K562 (cell line): ENCODE data around the gene SLC12A9. TPM values are rescaled to one million over a fixed set of nuclear protein-coding genes. Genes with fewer than 3 reads are reported as not detected.

Source experiments
- BCLAF1 ChIP-seq, 2 experiments: fragments of 450-650 bp in 1 of 2; IDR thresholded peaks; 2 replicates each; pipeline ENCODE4 v1.6.1; 2011 to 2017; ENCODE audit warnings: low read depth in 2 of 2, antibody characterized with exemption in 1 of 2, borderline replicate concordance in 1 of 2, low read length in 1 of 2, mild to moderate bottlenecking in 1 of 2, mixed read lengths in 1 of 2; ENCODE audit not compliant: control insufficient read depth in 1 of 2
- CSDE1 ChIP-seq, 2 experiments: fragments of 450-650 bp; IDR thresholded peaks; 2 replicates each; pipeline ENCODE4 v1.6.1; 2016; ENCODE audit warnings: mild to moderate bottlenecking in 1 of 2
- KAT2B ChIP-seq: IDR thresholded peaks from one replicate; pipeline ENCODE4 v1.6.1; 2012; ENCODE audit warnings: low read depth, mild to moderate bottlenecking, control low read depth, inconsistent platforms, low read length, moderate library complexity
- MBD2 ChIP-seq: sonication (generic); IDR thresholded peaks from 2 replicates; pipeline ENCODE4 v1.6.1; 2016; ENCODE audit warnings: low read depth, borderline replicate concordance
- POLR2AphosphoS2 ChIP-seq: IDR thresholded peaks from 2 replicates; pipeline ENCODE4 v1.6.1; 2012; ENCODE audit warnings: low read length, improper control_type of control experiment
- SMARCA4 ChIP-seq: fragments of 450-650 bp; IDR thresholded peaks from 2 replicates; pipeline ENCODE4 v1.6.1; 2016
- ZNF592 ChIP-seq: fragments of 450-650 bp; IDR thresholded peaks from 2 replicates; pipeline ENCODE4 v1.6.1; 2017; ENCODE audit warnings: antibody characterized with exemption, mild to moderate bottlenecking
- polyA plus RNA-seq, 8 experiments: library from polyadenylated mRNA; depleted of rRNA in 4 of 8; stranded (reverse) in 5 of 8; unstranded in 3 of 8; fragments of >200 nt; fragmentation: Nextera tagmentation in 2 of 8; fragmentation: Illumina TruSeq in 1 of 8; extraction: Ambion mirVana in 2 of 8; extraction: Trizol in 1 of 8; gene quantifications; 2 replicates each; pipeline versions ENCODE4 v1.2.1 to v1.2.3, GENCODE V29; 2011 to 2014; ENCODE audit warnings: inconsistent platforms in 1 of 8, missing spikeins in 1 of 8
- total RNA-seq, 7 experiments: library from RNA; depleted of rRNA in 6 of 7; stranded (reverse); fragments of >200 nt in 6 of 7; fragmentation: Illumina TruSeq in 2 of 7; extraction: Trizol in 2 of 7; gene quantifications; 2 replicates each; pipeline versions ENCODE4 v1.2.1 to v1.2.3, GENCODE V29; 2011 to 2021; ENCODE audit warnings: low replicate concordance in 1 of 7
- TF ChIP-seq, protein P1 (sequence below): fragments of 450-650 bp; IDR thresholded peaks from 2 replicates; pipeline ENCODE4 v1.6.1; 2016; ENCODE audit warnings: mild to moderate bottlenecking, moderate library complexity

SLC12A9 gene
- total and polyA plus RNA-seq, 9 of the 15 experiments (the other 6 are each of a cell fraction or from before 2014, with no cell fraction given) = 0.06 to 20.2 (median 10.7) TPM

- TF ChIP-seq, protein P1, sequence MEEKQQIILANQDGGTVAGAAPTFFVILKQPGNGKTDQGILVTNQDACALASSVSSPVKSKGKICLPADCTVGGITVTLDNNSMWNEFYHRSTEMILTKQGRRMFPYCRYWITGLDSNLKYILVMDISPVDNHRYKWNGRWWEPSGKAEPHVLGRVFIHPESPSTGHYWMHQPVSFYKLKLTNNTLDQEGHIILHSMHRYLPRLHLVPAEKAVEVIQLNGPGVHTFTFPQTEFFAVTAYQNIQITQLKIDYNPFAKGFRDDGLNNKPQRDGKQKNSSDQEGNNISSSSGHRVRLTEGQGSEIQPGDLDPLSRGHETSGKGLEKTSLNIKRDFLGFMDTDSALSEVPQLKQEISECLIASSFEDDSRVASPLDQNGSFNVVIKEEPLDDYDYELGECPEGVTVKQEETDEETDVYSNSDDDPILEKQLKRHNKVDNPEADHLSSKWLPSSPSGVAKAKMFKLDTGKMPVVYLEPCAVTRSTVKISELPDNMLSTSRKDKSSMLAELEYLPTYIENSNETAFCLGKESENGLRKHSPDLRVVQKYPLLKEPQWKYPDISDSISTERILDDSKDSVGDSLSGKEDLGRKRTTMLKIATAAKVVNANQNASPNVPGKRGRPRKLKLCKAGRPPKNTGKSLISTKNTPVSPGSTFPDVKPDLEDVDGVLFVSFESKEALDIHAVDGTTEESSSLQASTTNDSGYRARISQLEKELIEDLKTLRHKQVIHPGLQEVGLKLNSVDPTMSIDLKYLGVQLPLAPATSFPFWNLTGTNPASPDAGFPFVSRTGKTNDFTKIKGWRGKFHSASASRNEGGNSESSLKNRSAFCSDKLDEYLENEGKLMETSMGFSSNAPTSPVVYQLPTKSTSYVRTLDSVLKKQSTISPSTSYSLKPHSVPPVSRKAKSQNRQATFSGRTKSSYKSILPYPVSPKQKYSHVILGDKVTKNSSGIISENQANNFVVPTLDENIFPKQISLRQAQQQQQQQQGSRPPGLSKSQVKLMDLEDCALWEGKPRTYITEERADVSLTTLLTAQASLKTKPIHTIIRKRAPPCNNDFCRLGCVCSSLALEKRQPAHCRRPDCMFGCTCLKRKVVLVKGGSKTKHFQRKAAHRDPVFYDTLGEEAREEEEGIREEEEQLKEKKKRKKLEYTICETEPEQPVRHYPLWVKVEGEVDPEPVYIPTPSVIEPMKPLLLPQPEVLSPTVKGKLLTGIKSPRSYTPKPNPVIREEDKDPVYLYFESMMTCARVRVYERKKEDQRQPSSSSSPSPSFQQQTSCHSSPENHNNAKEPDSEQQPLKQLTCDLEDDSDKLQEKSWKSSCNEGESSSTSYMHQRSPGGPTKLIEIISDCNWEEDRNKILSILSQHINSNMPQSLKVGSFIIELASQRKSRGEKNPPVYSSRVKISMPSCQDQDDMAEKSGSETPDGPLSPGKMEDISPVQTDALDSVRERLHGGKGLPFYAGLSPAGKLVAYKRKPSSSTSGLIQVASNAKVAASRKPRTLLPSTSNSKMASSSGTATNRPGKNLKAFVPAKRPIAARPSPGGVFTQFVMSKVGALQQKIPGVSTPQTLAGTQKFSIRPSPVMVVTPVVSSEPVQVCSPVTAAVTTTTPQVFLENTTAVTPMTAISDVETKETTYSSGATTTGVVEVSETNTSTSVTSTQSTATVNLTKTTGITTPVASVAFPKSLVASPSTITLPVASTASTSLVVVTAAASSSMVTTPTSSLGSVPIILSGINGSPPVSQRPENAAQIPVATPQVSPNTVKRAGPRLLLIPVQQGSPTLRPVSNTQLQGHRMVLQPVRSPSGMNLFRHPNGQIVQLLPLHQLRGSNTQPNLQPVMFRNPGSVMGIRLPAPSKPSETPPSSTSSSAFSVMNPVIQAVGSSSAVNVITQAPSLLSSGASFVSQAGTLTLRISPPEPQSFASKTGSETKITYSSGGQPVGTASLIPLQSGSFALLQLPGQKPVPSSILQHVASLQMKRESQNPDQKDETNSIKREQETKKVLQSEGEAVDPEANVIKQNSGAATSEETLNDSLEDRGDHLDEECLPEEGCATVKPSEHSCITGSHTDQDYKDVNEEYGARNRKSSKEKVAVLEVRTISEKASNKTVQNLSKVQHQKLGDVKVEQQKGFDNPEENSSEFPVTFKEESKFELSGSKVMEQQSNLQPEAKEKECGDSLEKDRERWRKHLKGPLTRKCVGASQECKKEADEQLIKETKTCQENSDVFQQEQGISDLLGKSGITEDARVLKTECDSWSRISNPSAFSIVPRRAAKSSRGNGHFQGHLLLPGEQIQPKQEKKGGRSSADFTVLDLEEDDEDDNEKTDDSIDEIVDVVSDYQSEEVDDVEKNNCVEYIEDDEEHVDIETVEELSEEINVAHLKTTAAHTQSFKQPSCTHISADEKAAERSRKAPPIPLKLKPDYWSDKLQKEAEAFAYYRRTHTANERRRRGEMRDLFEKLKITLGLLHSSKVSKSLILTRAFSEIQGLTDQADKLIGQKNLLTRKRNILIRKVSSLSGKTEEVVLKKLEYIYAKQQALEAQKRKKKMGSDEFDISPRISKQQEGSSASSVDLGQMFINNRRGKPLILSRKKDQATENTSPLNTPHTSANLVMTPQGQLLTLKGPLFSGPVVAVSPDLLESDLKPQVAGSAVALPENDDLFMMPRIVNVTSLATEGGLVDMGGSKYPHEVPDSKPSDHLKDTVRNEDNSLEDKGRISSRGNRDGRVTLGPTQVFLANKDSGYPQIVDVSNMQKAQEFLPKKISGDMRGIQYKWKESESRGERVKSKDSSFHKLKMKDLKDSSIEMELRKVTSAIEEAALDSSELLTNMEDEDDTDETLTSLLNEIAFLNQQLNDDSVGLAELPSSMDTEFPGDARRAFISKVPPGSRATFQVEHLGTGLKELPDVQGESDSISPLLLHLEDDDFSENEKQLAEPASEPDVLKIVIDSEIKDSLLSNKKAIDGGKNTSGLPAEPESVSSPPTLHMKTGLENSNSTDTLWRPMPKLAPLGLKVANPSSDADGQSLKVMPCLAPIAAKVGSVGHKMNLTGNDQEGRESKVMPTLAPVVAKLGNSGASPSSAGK = peak; percentile 70
- TF ChIP-seq POLR2AphosphoS2 (no peak), SMARCA4 (0 out of 2 replicates have a peak, but pooled peaks have one; percentile 10), CSDE1 (IDR thresholded peaks at IDR 0.05) (no peak), BCLAF1 (IDR thresholded peaks at IDR 0.05; ENCODE audit: borderline replicate concordance in 1 of 2, control insufficient read depth in 1 of 2, low read depth in 2 of 2, low read length in 1 of 2) (no peak), MBD2 (no peak), KAT2B (no peak), ZNF592 (peak; percentile 80)
These were observed 15.4 kb downstream of the SLC12A9 start (continued) for GRCh38 chr7:100867776-100868485.
